GM12892 (cell line): ENCODE results near the gene TMEM205. TPM values are rescaled to one million over a fixed set of nuclear protein-coding genes. Genes with fewer than 3 reads are reported as not detected.
A peak's percentile ranks its signal among the peaks of the same experiment; 100 is the strongest.
"Not testable (repeated sequence)": the region's sequence is repeated elsewhere in the genome, so short reads cannot be mapped to it uniquely, and the experiment has no call there.

Experiments used
- DNase-seq: peaks from one replicate; pipeline ENCODE4 v3.0.0; 2011; ENCODE audit not compliant: insufficient read length
- FAIRE-seq: peaks from 2 replicates; lab custom pipeline; 2011; peaks lifted over from hg19 to GRCh38; lab: Jason Lieb, UNC
- POLR2A ChIP-seq: IDR thresholded peaks from 2 replicates; pipeline ENCODE4 v1.6.1; 2011; ENCODE audit warnings: low read depth, low read length, control low read depth
- POLR2AphosphoS5 ChIP-seq: IDR thresholded peaks from 2 replicates; pipeline ENCODE4 v1.6.1; 2011; ENCODE audit warnings: low read depth, low read length, control low read depth
- TAF1 ChIP-seq: IDR thresholded peaks from 2 replicates; pipeline ENCODE4 v1.6.1; 2011; ENCODE audit warnings: low read depth, mild to moderate bottlenecking, control low read depth, low read length, borderline replicate concordance
- polyA plus RNA-seq: library from polyadenylated mRNA; unstranded; fragments of >200 nt; gene quantifications from one replicate; pipeline ENCODE4 v1.2.1, GENCODE V29; 2012; ENCODE audit warnings: missing spikeins, inconsistent platforms; ENCODE audit not compliant: missing spikeins

Gene TMEM205
- 53.2 TPM for polyA plus RNA-seq

- TF ChIP-seq POLR2AphosphoS5 (peak; percentile 9; the same call in 1 of the 2 replicates), TAF1 (no peak), POLR2A (peak; percentile 62; the same call in 1 of the 2 replicates)
- FAIRE-seq: peak; percentile 99
- DNase-seq: peak; percentile 95
Observed at GRCh38 chr19:11346104-11346940, at the start of gene TMEM205, which contains the start of gene CCDC159. Gene TMEM205 (minus strand): TSS chr19:11346268. CDS start chr19:11345619, 649 bp downstream. Gene CCDC159 (plus strand): TSS chr19:11346519. CDS start chr19:11346607, 88 bp downstream.

GRCh38 chr19:11390933-11391680 lies 45.0 kb upstream of the TMEM205 start:
- TF ChIP-seq POLR2AphosphoS5 (no peak), POLR2A (no peak), TAF1 (no peak)
- FAIRE-seq (no peak), DNase-seq (no peak)

- TF ChIP-seq TAF1 (no peak), POLR2AphosphoS5 (no peak), POLR2A (no peak)
- no peak for FAIRE-seq
- DNase-seq: no peak
Observed at GRCh38 chr19:11390359-11390758, 44.3 kb upstream of the TMEM205 start.

- FAIRE-seq (no peak), DNase-seq (no peak)
- TF ChIP-seq POLR2AphosphoS5 (no peak), TAF1 (no peak), POLR2A (no peak)
Observed at GRCh38 chr19:11387162-11388034, 41.3 kb upstream of the TMEM205 start.

GRCh38 chr19:11384778-11385129 lies 38.7 kb upstream of the TMEM205 start:
- FAIRE-seq (no peak), DNase-seq (no peak)

GRCh38 chr19:11383706-11384048 lies 37.6 kb upstream of the TMEM205 start:
- DNase-seq (no peak), FAIRE-seq (no peak)
- TF ChIP-seq POLR2AphosphoS5 (no peak), POLR2A (no peak), TAF1 (no peak)

More at GRCh38 chr19:11384778-11385129, 38.7 kb upstream of the TMEM205 start:
- TF ChIP-seq POLR2AphosphoS5 (no peak), POLR2A (no peak), TAF1 (no peak)

- TF ChIP-seq POLR2A (no peak), TAF1 (no peak), POLR2AphosphoS5 (no peak)
- FAIRE-seq (no peak), DNase-seq (peak; percentile 39)
Observed at GRCh38 chr19:11382898-11383705, 37.0 kb upstream of the TMEM205 start.

- DNase-seq (peak; percentile 98), FAIRE-seq (no peak)
- peak; percentile 77; the same call in 1 of the 2 replicates for TF ChIP-seq POLR2A
- TF ChIP-seq POLR2AphosphoS5: peak; percentile 76
- no peak for TF ChIP-seq TAF1
Observed at GRCh38 chr19:11380653-11381537, 34.8 kb upstream of the TMEM205 start.

- TF ChIP-seq TAF1: no peak
- no peak for TF ChIP-seq POLR2AphosphoS5
- FAIRE-seq (no peak), DNase-seq (no peak)
Observed at GRCh38 chr19:11379857-11380350, 33.8 kb upstream of the TMEM205 start.

GRCh38 chr19:11379269-11379845 lies 33.3 kb upstream of the TMEM205 start:
- FAIRE-seq, DNase-seq: not testable (repeated sequence)
